HG03520 (cell line): ENCODE measurements around the gene NHLRC4.

ENCODE experiments used
- ATAC-seq: cut with Tn5 transposase; IDR thresholded peaks from one replicate; pipeline ENCODE4 v1.9.1; 2021; ENCODE audit warnings: mild to moderate bottlenecking, moderate library complexity; ENCODE audit not compliant: unreplicated experiment

The NHLRC4 gene

GRCh38 chr16:530111-530817 lies 36.5 kb upstream of the NHLRC4 start:
- ATAC-seq = no peak

GRCh38 chr16:531494-532125 lies 35.2 kb upstream of the NHLRC4 start:
- no peak for ATAC-seq

- ATAC-seq = no peak
Observed at GRCh38 chr16:533391-534123, 33.2 kb upstream of the NHLRC4 start.

GRCh38 chr16:534135-534534 lies 32.7 kb upstream of the NHLRC4 start:
- no peak for ATAC-seq

- no peak for ATAC-seq
Observed at GRCh38 chr16:534856-535445, 31.9 kb upstream of the NHLRC4 start.

- ATAC-seq = no peak
Observed at GRCh38 chr16:535446-536405, 31.1 kb upstream of the NHLRC4 start.

GRCh38 chr16:536746-537145 lies 30.1 kb upstream of the NHLRC4 start:
- ATAC-seq = no peak

- ATAC-seq = no peak
Observed at GRCh38 chr16:537415-538335, 29.1 kb upstream of the NHLRC4 start.

GRCh38 chr16:539901-540530 lies 26.8 kb upstream of the NHLRC4 start:
- ATAC-seq = no peak

GRCh38 chr16:540645-541340 lies 26.0 kb upstream of the NHLRC4 start:
- ATAC-seq = no peak

- no peak for ATAC-seq
Observed at GRCh38 chr16:543301-544164, 23.3 kb upstream of the NHLRC4 start.

- ATAC-seq = no peak
Observed at GRCh38 chr16:544517-544916, 22.3 kb upstream of the NHLRC4 start.

- ATAC-seq = no peak
Observed at GRCh38 chr16:546909-547770, 19.7 kb upstream of the NHLRC4 start.

GRCh38 chr16:548586-548985 lies 18.2 kb upstream of the NHLRC4 start:
- ATAC-seq = no peak

- ATAC-seq = no peak
Observed at GRCh38 chr16:549544-550263, 17.1 kb upstream of the NHLRC4 start.

GRCh38 chr16:551210-551609 lies 15.6 kb upstream of the NHLRC4 start:
- ATAC-seq = no peak
